Embryonic facial prominence (tissue), 1 donor: ENCODE data around the gene LYRM4.

ENCODE experiments used
- DNase-seq: peaks from one replicate; pipeline ENCODE4 v3.0.0-alpha.2; 2016; ENCODE audit errors: extremely low spot score

LYRM4 gene

DNA sequence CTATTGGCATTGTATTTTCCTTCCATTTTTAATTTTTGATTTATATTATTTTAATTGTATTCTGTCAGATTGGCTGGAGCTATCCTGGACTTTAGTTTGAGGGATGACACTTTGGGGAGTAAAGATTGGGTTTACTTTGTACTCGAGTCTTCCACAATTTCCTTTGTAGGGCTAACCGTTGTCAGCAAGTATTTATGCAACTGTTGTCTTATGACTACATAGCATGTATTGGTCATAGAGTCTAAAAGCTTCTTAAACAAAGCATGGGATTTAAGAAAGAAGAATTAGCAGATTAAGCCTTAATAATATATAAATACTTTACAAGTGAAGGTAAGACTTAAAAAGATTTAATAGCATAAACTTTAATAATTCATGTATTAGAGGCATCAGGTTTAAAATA, 20.2 kb upstream of the LYRM4 start:
- no peak for DNase-seq

- no peak for DNase-seq
Observed at GRCh38 chr6:5279891-5280338, 19.2 kb upstream of the LYRM4 start.

DNA sequence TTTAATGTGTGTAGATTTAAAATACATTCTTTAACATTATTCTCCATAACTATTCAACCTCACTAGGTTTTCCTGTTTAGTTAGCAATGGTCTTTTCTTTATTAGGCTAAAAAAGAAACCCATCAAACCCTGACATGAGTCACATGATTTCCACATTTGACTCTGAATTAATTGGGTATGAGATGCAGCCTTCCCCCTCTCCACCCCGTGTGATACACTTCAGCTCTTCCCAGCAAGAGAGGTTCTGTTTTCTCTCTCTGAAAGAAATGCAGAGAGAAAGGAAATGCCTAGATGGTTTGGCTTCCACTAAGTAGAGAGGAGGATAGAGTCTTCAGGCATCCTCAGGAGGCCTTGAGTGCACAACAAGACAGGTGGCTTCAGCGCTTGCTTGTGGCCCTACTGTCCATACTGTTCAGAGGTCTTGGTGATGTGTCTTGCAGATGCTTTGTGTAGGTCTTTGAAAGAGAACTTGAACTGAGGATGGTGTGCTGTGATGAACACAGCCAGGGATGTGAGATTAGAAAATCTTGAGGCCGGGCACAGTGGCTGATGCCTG, 17.9 kb upstream of the LYRM4 start:
- DNase-seq: no peak

DNA sequence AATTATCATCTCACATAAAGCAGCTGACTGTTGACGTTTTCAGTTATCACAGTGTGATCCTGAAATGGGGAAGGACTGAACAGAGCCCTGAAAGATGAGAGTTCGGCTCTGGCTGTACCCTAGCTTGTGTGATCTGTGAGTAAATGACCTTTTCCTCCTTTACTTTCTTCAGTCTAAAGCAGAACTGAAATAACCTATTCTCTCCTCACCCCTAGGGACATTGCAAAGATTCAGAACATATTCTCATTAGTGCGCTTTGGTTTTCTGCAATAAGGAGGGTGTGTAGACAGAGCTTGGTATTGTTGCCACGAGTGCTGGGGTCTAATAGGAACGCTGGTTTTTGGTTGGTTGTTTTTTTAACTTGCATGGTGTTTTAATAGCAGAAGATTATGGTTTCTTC, 17.3 kb upstream of the LYRM4 start:
- DNase-seq: no peak

DNA sequence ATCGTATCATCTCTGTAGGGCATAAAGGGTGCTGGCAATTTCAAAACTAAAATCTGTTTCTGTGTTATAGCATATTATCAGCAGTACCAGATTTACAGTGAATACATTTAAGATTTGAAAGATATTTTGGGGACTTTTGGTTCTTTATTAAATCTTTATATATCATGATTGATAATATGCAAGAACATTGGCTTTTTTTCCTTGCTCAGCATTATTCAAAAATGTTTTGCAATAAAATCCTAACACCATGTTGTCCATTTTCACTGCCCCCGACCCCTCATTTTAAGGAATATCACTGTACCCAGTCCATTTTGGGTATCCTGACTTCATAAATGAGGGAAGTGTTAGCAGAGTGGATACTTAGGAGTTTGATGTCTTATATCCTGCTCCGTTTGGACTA, 16.8 kb upstream of the LYRM4 start:
- no peak for DNase-seq

DNA sequence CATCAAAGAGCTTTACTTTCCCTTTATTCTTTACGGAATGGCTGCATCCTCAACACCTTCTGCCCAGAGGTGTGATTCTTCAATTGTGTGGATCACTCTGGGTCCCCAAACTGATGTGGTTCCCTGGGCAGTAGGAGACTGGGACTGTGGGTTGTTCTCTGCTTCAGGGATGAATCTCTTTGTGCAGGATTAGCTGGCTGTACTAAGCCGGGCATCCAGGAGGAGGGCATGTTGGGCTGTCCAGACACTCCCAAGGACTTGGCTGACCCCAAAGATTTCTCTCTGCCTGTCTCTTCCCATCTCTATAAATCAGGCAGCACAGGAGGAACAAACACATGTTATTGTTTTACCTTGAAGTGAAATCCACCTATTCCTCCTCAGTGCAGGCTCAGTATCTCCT, 15.8 kb upstream of the LYRM4 start:
- DNase-seq: no peak

DNA sequence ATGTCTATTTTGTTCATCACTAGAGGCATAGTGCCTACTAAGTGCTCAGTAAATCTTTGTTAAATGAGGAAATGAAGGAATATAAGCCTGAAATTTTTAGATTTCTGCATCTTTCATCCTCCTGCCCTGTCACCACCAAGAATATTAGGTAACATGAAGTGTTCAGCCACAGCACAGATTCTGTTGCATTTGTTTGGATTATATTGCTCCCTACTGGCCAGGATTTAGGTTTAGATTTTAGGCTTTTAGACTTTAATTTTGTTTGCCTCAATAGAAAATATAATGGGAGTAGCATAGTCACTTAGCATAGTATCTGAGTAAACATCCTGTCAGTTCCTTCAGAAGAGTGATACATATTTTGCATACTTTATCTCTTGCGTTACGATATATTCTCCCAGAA, 14.7 kb upstream of the LYRM4 start:
- no peak for DNase-seq

- DNase-seq: no peak
Observed at GRCh38 chr6:5274231-5274630, 13.5 kb upstream of the LYRM4 start.

DNA sequence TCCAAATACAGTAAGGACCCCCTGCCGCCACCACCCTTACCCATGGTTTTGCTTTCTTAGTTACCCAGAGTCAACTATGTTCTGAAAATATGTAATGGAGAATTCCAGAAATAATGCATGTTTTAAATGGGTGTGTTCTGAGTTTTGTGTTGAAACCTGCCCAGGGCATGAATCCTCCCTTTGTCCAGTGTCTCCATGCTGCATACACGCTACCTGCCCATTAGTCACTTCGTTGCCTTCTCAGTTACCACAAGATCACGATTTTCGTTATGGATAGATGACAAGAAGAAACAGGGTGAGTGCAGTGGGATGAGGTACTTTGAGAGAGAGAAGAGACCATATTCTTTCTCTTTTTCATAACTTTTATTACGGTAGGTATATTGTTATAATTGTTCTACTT, 11.2 kb upstream of the LYRM4 start:
- DNase-seq: no peak

GRCh38 chr6:5270093-5270680, 9.4 kb upstream of the LYRM4 start:
- DNase-seq: no peak

GRCh38 chr6:5266423-5266822, 5.7 kb upstream of the LYRM4 start:
- no peak for DNase-seq

GRCh38 chr6:5261545-5262109, 877 bp upstream of the LYRM4 start:
- DNase-seq: no peak

DNA sequence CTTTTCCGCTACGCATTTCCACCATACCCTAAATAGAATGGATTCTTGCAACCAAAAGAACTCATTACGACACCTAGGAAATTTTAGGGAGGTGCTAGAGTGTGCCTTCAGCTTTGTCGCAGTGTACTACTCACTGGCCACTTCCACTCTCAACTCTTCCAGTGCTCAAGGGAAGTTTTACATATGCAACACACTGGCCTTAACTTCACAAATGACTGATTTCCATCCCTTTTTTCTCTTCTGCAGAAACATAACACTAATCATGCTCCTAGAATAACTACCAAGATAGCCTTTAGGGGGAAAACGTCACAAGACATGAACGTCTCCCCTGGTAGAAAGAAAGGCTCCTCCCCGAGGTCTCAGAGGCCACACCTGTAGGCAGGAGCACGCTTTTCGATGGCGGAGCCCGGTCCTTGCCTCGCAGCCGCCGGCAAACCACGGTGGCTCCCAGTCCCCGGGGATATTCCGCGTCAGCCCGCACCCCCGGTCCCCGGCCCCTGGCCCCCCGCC, 584 bp downstream of the LYRM4 start:
- DNase-seq: peak; percentile 21

DNA sequence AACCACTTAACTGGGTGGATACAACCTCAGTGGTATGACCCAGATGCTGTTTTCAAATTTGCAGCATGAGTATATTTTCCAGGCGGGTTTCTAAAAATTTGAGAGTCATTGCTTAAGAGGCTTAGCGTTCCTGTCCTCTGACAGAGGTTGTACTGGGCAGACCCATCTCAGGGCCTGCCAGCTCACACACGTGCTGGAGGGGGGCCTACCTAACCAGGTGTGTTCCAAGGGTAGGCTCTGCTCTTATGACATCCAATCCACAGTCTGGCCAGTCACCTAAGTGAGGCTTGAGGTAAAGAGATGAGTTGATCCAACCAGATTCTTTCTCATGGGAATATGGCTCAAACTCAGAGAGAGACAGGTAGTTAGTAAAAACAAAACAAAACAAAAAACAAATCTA, 1.3 kb downstream of the LYRM4 start:
- no peak for DNase-seq

DNA sequence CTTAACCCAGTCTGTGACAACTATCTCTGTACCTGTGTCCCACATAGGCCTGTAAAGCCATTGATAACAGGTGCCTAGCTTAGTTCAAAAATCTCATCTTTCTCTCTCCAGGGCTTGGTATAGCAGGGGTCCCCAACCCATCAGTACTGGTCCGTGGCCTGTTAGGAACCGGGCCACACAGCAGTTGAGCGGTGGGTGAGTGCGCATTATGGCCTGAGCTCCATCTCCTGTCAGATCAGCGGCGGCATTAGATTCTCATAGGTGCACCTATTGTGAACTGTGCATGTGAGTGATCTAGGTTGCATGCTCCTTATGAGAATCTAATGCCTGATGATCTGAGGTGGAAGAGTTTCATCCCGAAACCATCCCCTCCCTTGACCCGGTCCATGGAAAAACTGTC, 3.4 kb downstream of the LYRM4 start:
- DNase-seq: no peak

DNA sequence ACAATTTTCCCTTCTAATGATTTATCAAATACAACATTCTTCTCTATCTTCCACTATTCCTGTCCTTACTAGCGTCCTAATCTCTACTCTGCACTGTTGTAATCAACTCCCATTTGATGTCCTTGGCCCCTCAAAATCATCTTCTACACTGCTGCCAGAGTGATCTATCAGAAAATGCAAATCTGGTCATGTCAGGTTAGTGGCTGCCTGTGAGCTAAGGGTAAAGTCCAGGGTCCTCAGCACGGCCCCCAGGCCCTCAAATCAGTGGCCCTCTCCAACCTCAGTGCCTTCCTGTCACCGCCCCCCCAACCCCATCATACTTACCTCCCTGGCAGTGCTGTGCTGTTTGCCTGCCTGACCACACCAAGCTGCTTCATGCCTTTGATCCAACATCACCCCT, 3.8 kb downstream of the LYRM4 start:
- DNase-seq: no peak

GRCh38 chr6:5250911-5251310, 9.8 kb downstream of the LYRM4 start:
- no peak for DNase-seq

- DNase-seq: no peak
Observed at GRCh38 chr6:5250451-5250850, 10.3 kb downstream of the LYRM4 start.

- DNase-seq: no peak
Observed at GRCh38 chr6:5249451-5250122, 11.2 kb downstream of the LYRM4 start.

GRCh38 chr6:5248302-5249098, 12.2 kb downstream of the LYRM4 start:
- no peak for DNase-seq

- no peak for DNase-seq
Observed at GRCh38 chr6:5247201-5247600, 13.5 kb downstream of the LYRM4 start.
